Heart right ventricle (tissue), 16 donors: ENCODE results near the gene PRR5L. TPM values are rescaled to one million over a fixed set of nuclear protein-coding genes. Genes with fewer than 3 reads are reported as not detected.

Experiments used
- ATAC-seq, 8 donors: fragments of 200-7000 bp; cut with Tn5 transposase; one replicate each; pipeline ENCODE4 v1.9.1; 2020; ENCODE audit warnings: mild to moderate bottlenecking in 8 of 8, moderate library complexity in 8 of 8, moderate number of reproducible peaks in 1 of 8
- DNase-seq, 2 donors: peaks; one replicate each; pipeline ENCODE4 v3.0.0-alpha.2; 2020
- H3K27ac ChIP-seq, 10 donors: fragments of 200-600 bp; sonication (generic) in 2 of 10; one replicate each; pipeline versions ENCODE4 v1.5.0 to v1.8.0; 2020 to 2022; ENCODE audit warnings: mild to moderate bottlenecking in 3 of 10
- H3K27me3 ChIP-seq, 7 donors: fragments of 200-600 bp; one replicate each; pipeline ENCODE4 v1.8.0; 2021 to 2022; ENCODE audit warnings: mild to moderate bottlenecking in 2 of 7
- H3K36me3 ChIP-seq, 9 donors: fragments of 200-600 bp; sonication (generic) in 1 of 9; one replicate each; pipeline versions ENCODE4 v1.5.0 to v1.8.0; 2020 to 2022; ENCODE audit warnings: mild to moderate bottlenecking in 2 of 9
- H3K4me1 ChIP-seq, 9 donors: fragments of 200-600 bp; sonication (generic) in 1 of 9; one replicate each; pipeline versions ENCODE4 v1.5.0 to v1.8.0; 2020 to 2022; ENCODE audit warnings: mild to moderate bottlenecking in 4 of 9
- H3K4me3 ChIP-seq, 10 donors: fragments of 200-600 bp; sonication (generic) in 2 of 10; one replicate each; pipeline versions ENCODE4 v1.5.0 to v1.8.0; 2020 to 2022; ENCODE audit warnings: mild to moderate bottlenecking in 7 of 10, moderate library complexity in 2 of 10
- H3K9me3 ChIP-seq, 11 donors: fragments of 200-600 bp in 10 of 11; sonication (generic) in 2 of 11; one replicate each; pipeline versions ENCODE4 v1.5.0 to v1.8.0; 2013 to 2022; ENCODE audit warnings: mild to moderate bottlenecking in 2 of 11, control low read depth in 1 of 11, moderate library complexity in 1 of 11
- WGBS, 2 donors: extraction: QIAGEN DNeasy Blood & Tissue Kit; methylation state at CpG; one replicate each; pipeline ENCODE4 v1.1.7; 2013; ENCODE audit warnings: inconsistent platforms in 1 of 2; 5-methylcytosine and 5-hydroxymethylcytosine counted together
- intact Hi-C, 10 donors: fragments of 100-400 bp; cut with DNase I; formaldehyde crosslinking; loops; one replicate each; pipeline versions ENCODE4 v1.11.1 to v1.14.2; 2022
- polyA plus RNA-seq, 2 donors: library from polyadenylated mRNA; stranded (reverse); fragments of 200-250 nt; gene quantifications; one replicate each; pipeline ENCODE4 v1.2.3, GENCODE V29; 2013
- total RNA-seq, 10 donors: library from RNA; stranded (reverse); fragmentation: NEBNext Ultra II Directional in 3 of 10; extraction: Animal tissue kit (Norgen Biotek cat#: 25700) in 3 of 10; gene quantifications; one replicate each; pipeline versions ENCODE4 v1.2.1 to v1.2.4, GENCODE V29; 2021 to 2023
- TF ChIP-seq, protein P1 (sequence below), 9 donors: fragments of 200-600 bp; sonication (generic) in 2 of 9; IDR thresholded peaks; one replicate each; pipeline versions ENCODE4 v1.5.0 to v1.8.0; 2021 to 2022; ENCODE audit warnings: antibody characterized with exemption in 9 of 9, mild to moderate bottlenecking in 5 of 9, moderate library complexity in 1 of 9
- donor health status: Arrhythmogenic right ventricular cardiomyopathy.
- donor health status: ischemic (EF 13 %, LVEDD 7.1; RV severe dilation, severe dysfunction).
- donor health status: healthy with polysubstance abuse.
- donor health status: DM: no; HTN: yes; CAD: no.
- donor health status: DM: no; HTN: no; CAD: no.
- donor health status: ischemic (EF 25% LVEDD 6.9; RV normal size, moderate dysfunction).
- donor health status: ischemic (EF 25% LVEDD 5.7; RV mildly dilated, moderate dysfunction).
- donor health status: healthy.
- donor health status: DM: yes; HTN: yes; CAD: no.
- donor health status: Ischemic cardiomyopathy.
- donor health status: ischemic (EF 35%, LVEDD 5.7; RV mildly dilated, moderate dysfunction).
- donor health status: nonischemic (EF 11% LVEDD 7.7; RV severe dilation, severe dysfunction).
- donor health status: DM: yes; HTN: yes; CAD: no.
- donor health status: PGD.
- donor health status: ischemic (EF 29% LVEDD 5.4; RV normal size, mild dysfunction).
- donor health status: nonischemic (EF 23%, LVEDD 6.1; RV moderate dilation, normal function).

The PRR5L gene
- total and polyA plus RNA-seq, 12 donors, result 0.80 to 10.7 (median 2.4) TPM

DNA sequence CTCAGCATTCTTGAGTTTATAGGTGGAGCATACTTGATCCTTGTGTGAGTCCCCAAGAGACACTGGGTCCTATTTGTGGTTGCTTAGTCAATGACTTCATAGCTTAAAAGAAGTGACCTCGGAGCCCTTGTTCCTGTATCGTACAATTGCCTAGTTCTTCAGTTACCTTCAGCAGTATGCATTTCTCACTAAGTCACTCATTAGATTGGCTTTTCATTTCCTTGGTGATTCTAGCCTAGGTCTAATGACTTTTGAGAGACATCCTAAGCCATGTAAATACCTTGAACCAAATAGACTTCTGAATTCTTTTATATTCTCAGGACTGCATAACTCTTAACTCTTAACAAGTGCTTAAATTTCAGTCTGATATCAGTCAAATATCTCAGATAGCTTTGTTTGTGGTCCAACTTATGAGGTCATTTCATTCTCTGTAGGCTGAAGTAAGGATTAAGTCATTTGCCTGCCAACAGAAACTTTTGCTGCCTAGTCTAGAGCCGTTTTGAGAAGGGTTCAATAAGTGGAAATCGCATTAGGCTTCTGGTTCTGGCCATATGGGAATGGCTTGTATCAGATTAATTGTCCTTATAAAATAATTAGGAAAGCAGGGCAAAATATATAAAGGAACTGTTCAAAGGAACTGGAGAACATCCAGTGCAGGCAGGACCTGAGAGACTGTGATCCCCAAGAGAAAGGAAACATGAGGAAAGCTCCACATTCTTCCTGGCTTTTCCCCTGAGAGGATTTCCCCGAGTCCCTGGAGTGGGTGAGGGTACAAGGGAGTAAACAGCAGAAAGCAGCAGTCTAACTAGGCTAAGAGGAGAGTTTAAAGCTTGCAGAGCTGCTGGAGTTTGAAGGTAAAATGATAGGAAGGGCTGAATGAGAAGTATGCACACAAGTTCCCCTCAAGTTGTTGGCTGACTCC, 174.1 kb downstream of the PRR5L start:
- TF ChIP-seq, protein P1, sequence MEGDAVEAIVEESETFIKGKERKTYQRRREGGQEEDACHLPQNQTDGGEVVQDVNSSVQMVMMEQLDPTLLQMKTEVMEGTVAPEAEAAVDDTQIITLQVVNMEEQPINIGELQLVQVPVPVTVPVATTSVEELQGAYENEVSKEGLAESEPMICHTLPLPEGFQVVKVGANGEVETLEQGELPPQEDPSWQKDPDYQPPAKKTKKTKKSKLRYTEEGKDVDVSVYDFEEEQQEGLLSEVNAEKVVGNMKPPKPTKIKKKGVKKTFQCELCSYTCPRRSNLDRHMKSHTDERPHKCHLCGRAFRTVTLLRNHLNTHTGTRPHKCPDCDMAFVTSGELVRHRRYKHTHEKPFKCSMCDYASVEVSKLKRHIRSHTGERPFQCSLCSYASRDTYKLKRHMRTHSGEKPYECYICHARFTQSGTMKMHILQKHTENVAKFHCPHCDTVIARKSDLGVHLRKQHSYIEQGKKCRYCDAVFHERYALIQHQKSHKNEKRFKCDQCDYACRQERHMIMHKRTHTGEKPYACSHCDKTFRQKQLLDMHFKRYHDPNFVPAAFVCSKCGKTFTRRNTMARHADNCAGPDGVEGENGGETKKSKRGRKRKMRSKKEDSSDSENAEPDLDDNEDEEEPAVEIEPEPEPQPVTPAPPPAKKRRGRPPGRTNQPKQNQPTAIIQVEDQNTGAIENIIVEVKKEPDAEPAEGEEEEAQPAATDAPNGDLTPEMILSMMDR (IDR thresholded peaks at IDR 0.05), result no peak
- H3K27ac ChIP-seq, result peak overlapping the region in 2 of 10 donors; percentile 32 to 40
- no peak overlapping the region for H3K4me3 ChIP-seq
- DNase-seq, result no peak
- intact Hi-C loops, result loop anchor here in 8 of 10 donors (5.0 to 10.0 kb wide), 6 partner anchors 105 to 855 kb away; partner anchors contain the start of genes FJX1 (in 3 of the 8) and PRR5L (in 1 of the 8)
- whole genome bisulfite sequencing, 2 donors, result 38 to 54% methylated on average over 5 of the region's 5 CpGs
- peaks cover 0 to 19% (median 0%) of the 10 kb centered on the region in 9 donors for H3K36me3 ChIP-seq
- no peaks in the 10 kb centered on the region for H3K27me3 ChIP-seq
- peak in 5 of 8 donors; percentile 55 to 65 (median 56) for ATAC-seq
- H3K4me1 ChIP-seq, result peaks cover 4 to 22% (median 18%) of the 10 kb centered on the region in 9 donors
- no peaks in the 10 kb centered on the region for H3K9me3 ChIP-seq

DNA sequence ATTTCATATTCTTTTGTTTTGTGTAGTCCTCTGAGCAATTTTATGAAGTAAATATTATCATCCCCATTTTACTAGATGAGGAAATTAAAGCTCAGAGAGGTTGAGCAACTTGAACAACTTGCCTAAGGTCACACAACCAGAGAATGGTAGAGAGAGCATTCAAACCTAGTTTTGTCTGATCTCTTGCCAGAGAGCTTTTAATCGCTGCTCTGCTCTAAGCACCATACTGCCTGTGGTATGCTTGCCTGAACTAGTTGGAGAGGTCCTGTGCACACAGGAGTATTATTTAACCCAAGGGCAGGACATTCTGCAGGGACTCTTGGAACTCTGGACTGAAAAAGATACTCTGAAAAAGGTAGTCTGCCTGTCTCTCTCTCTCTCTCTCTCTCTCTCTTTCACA, 175.5 kb downstream of the PRR5L start:
- H3K27me3 ChIP-seq, result no peaks in the 10 kb centered on the region
- 73 to 86% methylated on average over 1 of the region's 1 CpG for WGBS, 2 donors
- H3K4me3 ChIP-seq, result no peak overlapping the region
- H3K4me1 ChIP-seq, result peaks cover 4 to 22% (median 18%) of the 10 kb centered on the region in 9 donors
- intact Hi-C loops, result loop anchor here in 8 of 10 donors (5.0 to 10.0 kb wide), 6 partner anchors 107 to 857 kb away; partner anchors contain the start of genes FJX1 (in 3 of the 8) and PRR5L (in 1 of the 8)
- H3K36me3 ChIP-seq, result peaks cover 0 to 6% (median 0%) of the 10 kb centered on the region in 9 donors
- TF ChIP-seq, protein P1 (IDR thresholded peaks at IDR 0.05), result no peak
- no peaks in the 10 kb centered on the region for H3K9me3 ChIP-seq
- DNase-seq (no peak), ATAC-seq (no peak)
- H3K27ac ChIP-seq, result no peak overlapping the region

DNA sequence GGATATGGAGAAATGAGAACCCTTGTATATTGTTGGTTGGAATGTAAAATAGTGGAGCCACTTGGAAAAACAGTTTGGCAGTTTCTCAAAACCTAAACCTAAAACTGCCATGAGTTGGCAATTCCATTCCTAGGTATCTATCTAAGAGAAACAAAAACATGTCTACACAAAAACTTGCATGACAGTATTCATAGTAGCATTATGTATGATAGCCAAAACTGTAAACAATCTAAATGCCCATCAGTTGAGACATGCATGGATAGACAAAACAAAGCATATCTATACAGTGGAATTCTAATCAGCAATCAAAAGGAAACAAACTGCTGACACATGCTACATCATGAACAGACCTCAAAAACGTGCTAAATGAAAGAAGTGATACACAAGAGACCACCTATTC, 179.1 kb downstream of the PRR5L start:
- ATAC-seq, result no peak
- H3K9me3 ChIP-seq, result no peaks in the 10 kb centered on the region
- TF ChIP-seq, protein P1 (IDR thresholded peaks at IDR 0.05), result no peak
- no peak overlapping the region for H3K4me3 ChIP-seq
- peaks cover 0 to 6% (median 0%) of the 10 kb centered on the region in 9 donors for H3K36me3 ChIP-seq
- DNase-seq, result no peak
- no peaks in the 10 kb centered on the region for H3K27me3 ChIP-seq
- WGBS, 2 donors, result 59 to 72% methylated on average over 1 of the region's 1 CpG
- no peak overlapping the region for H3K27ac ChIP-seq
- H3K4me1 ChIP-seq, result peaks cover 0 to 29% (median 7%) of the 10 kb centered on the region in 9 donors
- intact Hi-C loops, result loop anchor here in 8 of 10 donors (5.0 to 10.0 kb wide), 9 partner anchors 98 to 860 kb away; partner anchors contain the start of genes FJX1 (in 3 of the 8) and PRR5L (in 2 of the 8)

DNA sequence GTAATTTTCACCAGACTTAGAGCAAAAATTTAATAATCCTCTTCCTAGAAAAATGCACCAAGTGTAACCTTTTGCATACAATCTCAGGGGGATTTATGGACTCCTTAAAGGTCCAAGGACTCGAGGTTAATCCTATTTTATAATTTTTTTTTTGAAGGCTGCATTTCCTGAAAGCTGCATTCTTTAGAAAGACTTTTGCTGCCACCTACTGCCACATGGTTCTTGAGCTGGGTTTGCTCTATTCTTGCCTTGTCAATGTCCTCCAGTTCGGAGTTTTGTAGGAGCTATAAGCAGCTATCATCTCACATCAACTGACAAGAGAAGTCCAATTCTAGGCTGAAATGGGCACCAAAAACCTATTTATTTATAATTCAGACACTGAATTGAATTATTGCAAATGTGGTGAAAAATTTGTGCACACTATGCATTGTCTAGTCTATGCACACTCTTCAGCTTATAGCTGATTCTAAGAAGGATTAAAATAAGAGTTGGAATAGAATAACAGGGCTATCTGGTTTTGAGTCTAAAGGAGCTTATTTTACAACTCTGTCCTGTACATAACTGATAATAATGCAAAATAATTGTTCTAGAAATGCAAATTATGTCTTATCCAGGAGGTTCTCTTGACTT, 182.7 kb downstream of the PRR5L start:
- no peaks in the 10 kb centered on the region for H3K9me3 ChIP-seq
- no peaks in the 10 kb centered on the region for H3K27me3 ChIP-seq
- peaks cover 0 to 29% (median 0%) of the 10 kb centered on the region in 9 donors for H3K4me1 ChIP-seq
- no peak overlapping the region for H3K4me3 ChIP-seq
- intact Hi-C loops, result loop anchor here in 9 of 10 donors (1.0 to 10.0 kb wide), 12 partner anchors 102 to 864 kb away; partner anchors contain the start of genes FJX1 (in 3 of the 9) and PRR5L (in 2 of the 9)
- H3K27ac ChIP-seq, result no peak overlapping the region
- peaks cover 0 to 9% (median 0%) of the 10 kb centered on the region in 9 donors for H3K36me3 ChIP-seq
- ATAC-seq (peak; percentile 28 to 83 (median 68)), DNase-seq (peak in 1 of 2 donors; percentile 62)
- 29 to 48% methylated on average over 2 of the region's 2 CpGs for WGBS, 2 donors
- TF ChIP-seq, protein P1 (IDR thresholded peaks at IDR 0.05), result peak; percentile 13 to 84 (median 64)
